Measurements from ENCODE around the gene TESK2.
"Not testable (repeated sequence)": the region's sequence is repeated elsewhere in the genome, so short reads cannot be mapped to it uniquely, and the experiment has no call there.

Gene TESK2

DNA sequence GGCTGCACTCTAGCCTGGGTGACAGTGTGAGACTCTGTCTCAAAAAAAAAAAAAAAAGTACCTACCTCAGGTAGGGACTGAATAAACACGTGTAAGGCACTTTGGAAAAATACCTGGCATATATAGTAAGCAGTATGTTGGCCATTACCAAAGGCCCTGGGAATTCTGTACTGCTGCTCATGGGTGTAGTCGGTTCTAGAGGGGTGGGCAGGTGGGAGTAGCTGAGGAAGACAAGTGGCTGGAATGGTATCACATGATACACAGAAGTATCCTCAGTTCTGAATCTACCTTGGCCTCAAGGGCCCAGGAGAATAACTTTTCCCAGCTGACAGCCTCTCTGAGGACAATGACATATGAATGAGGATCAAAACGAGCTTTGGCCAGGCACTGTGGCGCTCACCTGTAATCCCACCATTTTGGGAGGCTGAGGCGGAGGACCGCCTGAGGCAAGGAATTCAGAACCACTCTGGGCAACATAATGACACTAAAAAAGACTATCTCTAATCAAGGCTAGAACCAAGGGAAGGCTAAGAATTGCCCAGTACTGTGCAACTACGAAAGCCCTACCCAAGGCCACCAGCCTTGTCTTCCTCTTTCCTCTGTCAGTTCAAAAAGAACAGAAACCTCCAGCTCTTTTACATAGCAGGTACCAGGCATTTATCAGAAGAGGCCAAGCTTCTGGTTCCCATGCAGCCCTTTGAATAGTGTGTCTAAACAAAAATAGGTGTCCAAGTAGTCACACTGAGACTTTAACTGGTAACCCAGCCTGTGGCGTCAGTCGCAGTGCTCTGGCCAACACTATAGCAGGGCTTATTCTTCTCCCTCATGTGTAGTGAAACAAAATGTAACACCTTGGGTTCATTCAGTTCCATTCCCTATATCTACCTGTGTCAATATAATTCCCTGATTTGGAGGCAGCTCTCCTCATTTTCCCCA lies 19.3 kb upstream of the TESK2 start:
- DNase-seq (ENCODE audit: low spot score): no peak

DNA sequence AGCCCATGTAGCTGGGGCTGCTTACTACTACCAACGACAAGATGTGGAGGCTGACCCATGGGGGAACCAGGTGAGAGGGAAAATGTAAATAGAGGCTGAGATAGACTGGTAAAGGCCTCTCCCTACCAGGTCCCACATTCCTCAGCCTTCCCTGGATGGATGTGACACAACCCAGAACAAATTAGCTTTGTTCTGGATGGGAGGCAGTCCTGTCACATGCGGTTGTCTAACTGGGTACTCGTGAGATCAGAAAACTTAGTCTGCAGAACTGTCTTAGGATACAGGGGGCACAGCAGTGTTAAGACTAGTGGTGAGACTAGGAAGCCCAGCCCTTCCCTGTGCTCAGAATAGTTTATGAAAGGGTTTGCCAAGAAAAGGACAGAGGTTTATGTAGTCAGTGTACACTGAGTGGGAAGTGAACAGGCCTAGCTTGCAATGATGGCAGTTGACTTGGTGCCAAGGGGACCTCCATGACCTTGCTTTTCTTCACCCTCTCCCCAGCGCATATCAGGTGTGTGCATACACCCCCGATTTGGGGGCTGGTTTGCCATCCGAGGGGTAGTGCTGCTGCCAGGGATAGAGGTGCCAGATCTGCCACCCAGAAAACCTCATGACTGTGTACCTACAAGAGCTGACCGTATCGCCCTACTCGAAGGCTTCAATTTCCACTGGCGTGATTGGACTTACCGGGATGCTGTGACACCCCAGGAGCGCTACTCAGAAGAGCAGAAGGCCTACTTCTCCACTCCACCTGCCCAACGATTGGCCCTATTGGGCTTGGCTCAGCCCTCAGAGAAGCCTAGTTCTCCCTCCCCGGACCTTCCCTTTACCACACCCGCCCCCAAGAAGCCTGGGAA lies 17.6 kb upstream of the TESK2 start:
- DNase-seq (ENCODE audit: low spot score): no peak

DNA sequence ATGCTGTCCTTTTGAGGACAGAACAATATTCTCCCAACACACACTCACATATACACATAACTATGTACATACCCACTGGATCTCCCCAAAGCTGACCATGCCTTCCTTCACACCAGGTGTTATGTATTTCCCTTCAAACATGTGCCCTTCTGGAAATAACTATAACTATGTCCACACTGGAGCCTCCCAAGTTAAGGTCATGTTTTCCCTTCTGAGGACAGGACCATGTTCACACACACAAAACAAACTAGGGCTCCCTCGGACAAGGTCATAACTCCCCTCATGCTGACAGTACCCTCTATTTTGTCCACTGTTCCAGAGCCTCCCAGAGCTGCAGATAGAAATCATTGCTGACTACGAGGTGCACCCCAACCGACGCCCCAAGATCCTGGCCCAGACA lies 16.9 kb upstream of the TESK2 start:
- no peak for DNase-seq (ENCODE audit: low spot score)

GRCh38 chr1:45507195-45507594 lies 16.2 kb upstream of the TESK2 start:
- DNase-seq (ENCODE audit: low spot score): no peak

DNA sequence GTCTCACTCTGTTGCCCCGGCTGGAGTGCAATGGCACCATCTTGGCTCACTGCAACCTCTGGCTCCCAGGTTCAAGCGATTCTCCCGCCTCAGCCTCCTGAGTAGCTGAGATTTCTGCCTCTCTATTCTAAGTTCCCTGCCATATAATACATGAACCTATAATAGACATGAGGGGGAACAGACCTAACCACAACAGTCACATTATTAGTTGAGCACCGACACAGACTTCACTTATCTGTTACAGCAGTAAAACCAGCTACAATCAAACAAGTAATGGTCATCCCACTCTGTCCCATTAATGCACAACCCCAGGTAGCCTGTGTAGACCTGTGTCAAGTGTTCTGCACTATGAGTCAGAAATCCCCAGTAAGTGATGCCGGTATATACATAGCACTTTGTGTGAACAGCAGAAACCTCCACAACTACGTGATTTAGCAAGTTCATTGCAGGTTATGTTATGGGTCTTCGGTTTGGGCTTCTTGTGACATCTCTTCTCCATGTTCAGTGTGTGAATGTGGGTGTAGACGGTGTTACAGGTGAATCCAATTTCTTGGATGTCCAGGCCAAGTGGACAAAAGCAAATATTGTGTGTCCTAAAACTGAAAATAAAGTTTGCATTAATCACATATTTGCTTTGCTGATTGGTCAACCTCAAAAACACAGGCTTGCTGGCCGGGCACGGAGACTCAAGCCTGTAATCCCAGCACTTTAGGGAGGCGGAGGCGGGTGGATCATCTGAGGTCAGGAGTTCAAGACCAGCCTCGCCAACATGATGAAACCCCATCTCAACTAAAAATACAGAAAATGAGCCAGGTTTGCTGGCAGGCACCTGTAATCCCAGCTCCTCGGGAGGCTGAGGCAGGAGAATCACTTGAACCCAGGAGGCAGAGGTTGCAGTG lies 12.7 kb upstream of the TESK2 start:
- no peak for DNase-seq (ENCODE audit: low spot score)

GRCh38 chr1:45501505-45501859 lies 10.5 kb upstream of the TESK2 start:
- DNase-seq (ENCODE audit: low spot score): no peak

- no peak for DNase-seq (ENCODE audit: low spot score)
Observed at GRCh38 chr1:45499415-45499769, 8.4 kb upstream of the TESK2 start.

DNA sequence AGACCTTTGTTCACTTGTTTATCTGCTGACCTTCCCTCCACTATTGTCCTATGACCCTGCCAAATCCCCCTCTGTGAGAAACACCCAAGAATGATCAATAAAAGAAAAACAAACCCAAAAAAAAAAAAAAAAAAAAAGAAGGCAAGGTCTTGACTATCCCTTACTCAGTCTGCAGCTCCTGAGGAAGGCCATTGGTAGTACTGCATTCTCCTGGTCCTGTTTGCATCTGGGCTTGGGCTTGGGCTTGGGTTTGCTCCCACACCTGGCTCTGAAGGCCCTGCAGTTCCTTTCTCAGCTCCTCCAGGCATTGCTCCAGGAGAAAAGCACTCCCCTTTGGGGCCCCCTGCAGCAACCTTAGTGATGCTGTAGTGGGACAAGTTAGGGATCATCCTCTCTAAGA lies 7.3 kb upstream of the TESK2 start:
- DNase-seq (ENCODE audit: low spot score): no peak

DNA sequence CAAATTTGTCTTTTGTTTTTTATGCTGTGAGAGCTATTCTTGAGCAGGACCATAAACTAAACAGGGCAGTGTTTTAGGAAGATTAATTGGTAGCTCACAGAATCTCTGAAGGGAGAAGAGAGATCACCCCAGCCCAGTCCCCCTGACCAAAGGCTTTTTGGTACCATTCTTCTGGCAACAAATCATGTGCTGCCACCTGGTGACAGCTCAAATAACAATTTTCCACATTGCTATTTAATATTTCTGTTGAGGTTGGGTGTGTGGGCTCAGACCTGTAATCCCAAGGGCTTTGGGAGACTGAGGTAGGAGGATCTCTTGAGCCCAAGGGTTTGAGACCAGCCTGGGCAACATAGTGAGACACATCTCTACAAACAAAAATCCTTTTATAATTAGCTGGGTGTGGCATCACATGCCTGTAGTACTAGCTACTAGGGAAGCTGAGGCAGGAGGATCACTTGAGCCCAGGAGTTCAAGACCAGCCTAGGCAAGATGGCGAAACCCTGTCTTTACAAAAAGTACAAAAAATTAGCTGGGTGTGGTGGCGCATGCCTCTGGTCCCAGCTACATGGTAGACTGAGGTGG lies 2.2 kb upstream of the TESK2 start:
- DNase-seq (ENCODE audit: low spot score): no peak

DNA sequence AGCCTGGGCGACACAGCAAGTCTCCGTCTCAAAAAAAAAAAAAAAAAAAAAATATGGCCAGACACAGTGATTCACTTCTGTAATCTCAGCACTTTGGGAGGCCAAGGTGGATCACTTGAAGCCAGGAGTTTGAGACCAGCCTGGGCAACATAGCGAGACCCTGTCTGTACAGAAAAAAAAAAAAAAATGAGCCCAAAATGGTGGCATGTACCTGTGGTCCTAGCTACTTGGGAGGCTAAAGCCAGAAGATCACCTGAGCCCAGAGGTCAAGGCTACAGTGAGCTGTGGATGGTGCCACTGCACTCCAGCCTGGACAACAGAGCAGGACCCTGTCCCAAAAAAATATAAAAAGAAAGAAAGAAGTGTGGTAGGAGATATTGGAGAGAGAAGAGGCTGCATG lies 1.7 kb upstream of the TESK2 start:
- no peak for DNase-seq (ENCODE audit: low spot score)

GRCh38 chr1:45491487-45492260 lies 711 bp upstream of the TESK2 start:
- DNase-seq (ENCODE audit: low spot score): no peak

GRCh38 chr1:45490121-45490625 lies 790 bp downstream of the TESK2 start:
- DNase-seq (ENCODE audit: low spot score): no peak

DNA sequence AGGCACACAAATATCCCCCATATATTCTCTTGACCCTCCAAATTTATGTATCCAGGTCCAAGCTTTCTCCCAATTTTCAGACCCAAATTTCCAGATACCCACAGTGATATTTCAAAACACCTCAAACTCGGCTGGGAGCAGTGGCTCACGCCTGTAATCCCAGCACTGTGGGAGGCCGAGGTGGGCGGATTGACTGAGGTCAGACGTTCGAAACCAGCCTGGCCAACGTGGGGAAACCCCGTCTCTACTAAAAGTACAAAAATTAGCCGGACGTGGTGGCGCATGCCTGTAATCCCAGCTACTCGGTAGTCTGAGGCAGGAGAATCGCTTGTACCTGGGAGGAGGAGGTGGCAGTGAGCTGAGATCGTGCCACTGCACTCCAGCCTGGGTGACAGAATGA lies 1.6 kb downstream of the TESK2 start:
- not testable (repeated sequence) for DNase-seq (ENCODE audit: low spot score)

GRCh38 chr1:45488666-45489377 lies 2.1 kb downstream of the TESK2 start:
- no peak for DNase-seq (ENCODE audit: low spot score)

DNA sequence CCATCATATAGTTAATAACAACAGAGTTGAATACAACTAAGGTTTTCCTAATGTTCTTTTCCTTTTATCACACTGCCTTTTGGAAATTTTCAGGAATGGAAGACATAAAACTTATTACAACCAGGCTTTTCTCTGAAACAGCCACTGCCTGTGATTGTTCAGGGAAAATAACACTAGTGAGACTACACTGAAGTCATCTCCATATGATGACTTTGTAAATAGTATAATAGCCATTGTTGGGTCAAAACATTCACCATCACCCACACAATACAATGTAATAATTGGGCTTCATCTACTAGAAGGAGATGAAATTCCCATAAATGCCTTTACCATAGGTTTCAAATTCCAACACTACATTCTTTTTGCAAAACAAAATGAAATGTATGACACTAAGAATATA lies 5.0 kb downstream of the TESK2 start:
- no peak for DNase-seq (ENCODE audit: low spot score)

DNA sequence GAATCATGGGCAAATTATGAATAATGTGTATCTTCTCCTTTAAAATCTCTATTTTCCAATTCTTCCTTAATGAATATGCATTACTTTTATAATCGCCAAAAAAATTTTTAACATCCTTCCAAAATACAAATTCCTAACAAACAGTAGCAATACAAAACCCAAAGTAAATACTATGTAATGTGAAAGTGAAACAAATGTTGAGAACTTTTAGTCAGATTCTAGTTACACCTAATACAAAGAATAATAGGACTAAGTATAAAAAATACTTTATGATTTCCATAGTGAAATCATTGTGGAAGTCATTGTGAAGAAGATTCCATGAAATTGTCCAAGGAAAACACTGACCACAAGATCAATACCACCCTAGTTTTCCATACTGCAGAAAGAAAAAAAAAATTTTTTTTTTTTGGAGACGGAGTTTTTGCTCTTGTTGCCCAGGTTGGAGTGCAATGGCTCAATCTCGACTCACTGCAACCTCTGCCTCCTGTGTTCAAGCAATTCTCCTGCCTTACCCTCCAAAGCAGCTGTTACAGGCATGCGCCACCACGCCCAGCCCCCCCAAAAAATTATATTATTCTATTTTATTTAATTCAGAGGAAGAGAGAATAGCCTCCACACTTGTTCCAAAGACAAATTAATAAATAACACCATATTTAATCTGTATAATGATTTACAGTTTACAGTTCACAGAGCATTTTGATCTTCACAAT lies 11.8 kb downstream of the TESK2 start:
- DNase-seq (ENCODE audit: low spot score): no peak

DNA sequence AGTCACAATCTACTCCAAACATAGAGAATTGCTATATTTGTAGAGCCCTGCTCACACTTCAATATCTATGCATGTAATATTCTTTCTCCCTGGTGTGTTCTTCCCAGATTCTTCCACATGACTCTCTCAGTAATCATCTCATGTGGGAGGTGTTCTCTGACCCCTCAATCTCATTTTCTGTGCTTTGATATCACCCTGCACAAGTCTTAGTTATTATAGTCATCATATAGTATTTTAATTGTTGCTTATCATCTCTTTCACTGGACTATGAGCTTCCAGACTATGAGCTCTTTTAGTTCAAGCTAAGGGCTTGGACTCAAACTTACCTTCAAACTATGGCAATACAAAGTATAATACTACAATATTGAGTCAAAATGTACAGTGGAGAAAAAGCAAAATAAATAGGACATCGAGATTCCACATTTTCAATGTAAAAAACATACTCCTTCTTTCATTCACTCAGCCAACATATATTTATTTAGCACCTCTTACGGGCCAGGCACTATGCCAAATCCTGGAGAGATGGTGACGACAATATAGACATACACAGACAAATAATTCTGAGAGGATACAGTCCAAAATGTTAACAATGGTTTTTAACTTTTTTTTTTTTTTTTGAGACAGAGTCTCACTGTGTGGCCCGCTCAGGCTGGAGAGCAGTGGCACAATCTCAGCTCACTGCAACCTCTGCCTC lies 12.7 kb downstream of the TESK2 start:
- no peak for DNase-seq (ENCODE audit: low spot score)

DNA sequence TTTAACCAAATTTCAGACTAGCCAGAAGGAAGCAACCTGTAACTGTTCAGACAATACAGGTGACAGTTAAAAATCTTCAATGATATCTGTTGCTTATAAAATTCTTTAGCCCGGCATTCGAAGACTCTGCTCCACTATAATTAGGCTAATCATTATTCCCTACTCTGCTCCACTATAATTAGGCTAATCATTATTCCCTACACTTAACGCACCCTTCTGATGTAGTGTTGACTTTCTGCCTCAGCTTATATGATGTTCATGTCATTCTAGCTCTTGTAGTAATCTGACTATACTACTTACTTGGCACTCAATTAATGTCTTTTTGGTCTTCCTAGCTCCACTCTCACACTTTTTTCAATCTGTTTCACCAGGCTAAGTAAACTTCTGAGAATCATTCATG lies 13.3 kb downstream of the TESK2 start:
- no peak for DNase-seq (ENCODE audit: low spot score)

DNA sequence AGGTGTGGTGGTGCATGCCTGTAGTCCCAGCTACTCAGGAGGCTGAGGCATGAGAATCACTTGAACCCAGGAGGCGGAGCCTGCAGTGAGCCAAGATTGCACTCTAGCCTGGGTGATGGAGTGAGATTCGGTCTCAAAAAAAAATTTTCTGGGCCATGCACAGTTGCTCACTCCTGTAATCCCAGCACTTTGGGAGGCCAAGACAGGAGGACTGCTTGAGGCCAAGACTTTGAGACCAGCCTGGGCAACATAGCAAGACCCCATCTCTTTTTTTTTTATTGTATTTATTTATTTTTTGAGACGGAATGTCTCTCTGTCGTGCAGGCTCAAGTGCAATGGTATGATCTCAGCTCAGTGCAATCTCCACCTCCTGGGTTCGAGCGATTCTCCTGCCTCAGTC lies 16.8 kb downstream of the TESK2 start:
- not testable (repeated sequence) for DNase-seq (ENCODE audit: low spot score)
